Stimulated activated naive CD4-positive, alpha-beta T cell treated with Interleukin-2 at 50 U/mL for 16 hours (primary cell): ENCODE data around the gene MYBL2.
"Not testable (repeated sequence)": the region's sequence is repeated elsewhere in the genome, so short reads cannot be mapped to it uniquely, and the experiment has no call there.

Source experiments
- DNase-seq: peaks from one replicate; lab custom pipeline; 2025; lab: John Stamatoyannopoulos, UW

Gene MYBL2

DNA sequence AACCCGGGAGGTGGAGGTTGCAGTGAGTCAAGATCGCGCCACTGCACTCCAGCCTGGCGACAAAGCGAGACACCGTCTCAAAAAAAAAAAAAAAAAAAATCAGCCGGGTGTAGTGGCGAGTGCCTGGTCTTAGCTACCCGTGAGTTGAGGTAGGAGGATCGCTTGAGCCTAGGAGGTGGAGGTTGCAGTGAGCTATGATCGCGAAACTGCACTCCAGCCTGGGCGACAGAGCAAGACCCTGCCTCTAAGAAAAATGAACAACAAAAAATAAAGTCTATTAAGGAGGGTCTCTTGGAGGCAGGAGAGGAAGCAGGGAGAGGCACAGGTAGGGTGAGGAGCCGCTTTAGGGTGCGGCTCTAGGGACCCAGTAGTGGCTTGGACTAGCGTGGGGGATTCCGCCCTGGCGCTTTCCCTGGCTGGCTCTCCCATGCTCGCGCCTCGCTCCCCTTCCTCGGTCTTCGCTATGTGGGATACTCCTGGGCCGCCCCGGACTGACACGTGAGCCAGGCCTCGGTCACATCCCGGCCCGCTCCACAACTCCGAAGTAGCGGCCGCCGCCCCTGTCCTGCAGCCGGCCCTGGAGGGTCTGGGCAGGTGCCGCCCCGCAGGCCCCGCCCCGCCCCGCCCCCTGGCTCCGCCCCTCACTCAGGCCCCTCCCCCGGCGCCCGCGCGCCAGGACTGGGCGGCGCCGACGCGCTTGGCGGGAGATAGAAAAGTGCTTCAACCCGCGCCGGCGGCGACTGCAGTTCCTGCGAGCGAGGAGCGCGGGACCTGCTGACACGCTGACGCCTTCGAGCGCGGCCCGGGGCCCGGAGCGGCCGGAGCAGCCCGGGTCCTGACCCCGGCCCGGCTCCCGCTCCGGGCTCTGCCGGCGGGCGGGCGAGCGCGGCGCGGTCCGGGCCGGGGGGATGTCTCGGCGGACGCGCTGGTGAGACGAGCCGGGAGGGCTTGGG, at the start of gene MYBL2:
TSS of gene MYBL2 (plus strand) at position 739 of the 953 bp plus-strand sequence. CDS start at position 909, 170 bp downstream.
- DNase-seq, result peak; percentile 60

DNA sequence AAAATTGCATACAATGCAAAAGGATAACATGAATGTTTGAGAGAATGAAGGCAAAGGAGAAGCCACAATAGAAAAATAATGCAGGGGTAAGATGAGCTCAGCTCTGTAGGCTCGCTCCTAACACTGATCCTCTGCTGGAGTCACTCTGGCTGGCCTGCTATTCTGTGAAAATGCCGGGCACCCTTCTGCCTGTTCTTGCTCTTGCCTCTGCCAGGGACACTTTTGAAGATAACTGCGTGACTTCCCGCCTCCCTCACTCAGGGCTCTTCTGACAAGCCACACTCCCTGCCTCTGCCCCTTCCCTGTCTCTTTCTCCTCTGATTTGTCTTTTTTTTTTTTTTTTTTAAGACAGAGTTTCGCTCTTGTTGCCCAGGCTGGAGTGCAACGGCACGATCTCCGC, 35.3 kb upstream of the MYBL2 start:
- no peak for DNase-seq

- no peak for DNase-seq
Observed at GRCh38 chr20:43636429-43636828, 30.5 kb upstream of the MYBL2 start.

- DNase-seq, result no peak
Observed at GRCh38 chr20:43642548-43642947, 24.4 kb upstream of the MYBL2 start.

DNA sequence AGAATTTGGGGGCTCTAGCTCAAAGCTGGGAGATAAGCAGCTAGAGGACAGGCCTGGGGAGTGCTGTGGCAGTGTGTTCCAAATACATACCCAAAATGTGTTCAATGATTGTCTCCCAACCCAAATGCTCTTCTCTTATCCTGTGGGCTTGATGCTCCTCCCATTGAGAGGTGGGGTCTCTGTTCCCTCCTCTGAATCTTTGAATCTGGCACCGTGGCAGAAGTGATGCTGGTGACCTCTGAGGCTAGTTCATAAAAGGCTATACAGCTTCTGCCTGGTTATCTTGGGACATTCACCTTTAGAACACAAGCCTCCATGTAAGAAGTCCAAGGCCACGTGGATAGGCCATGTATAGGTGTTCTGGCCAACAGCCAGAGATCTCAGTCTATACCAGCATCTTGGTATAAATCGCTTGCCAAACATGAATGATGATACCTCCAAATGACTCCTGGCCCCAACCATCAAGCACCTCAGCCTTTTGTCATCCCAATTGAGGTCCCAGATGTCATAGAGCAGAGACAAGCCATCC, 15.9 kb upstream of the MYBL2 start:
- no peak for DNase-seq

- DNase-seq, result not testable (repeated sequence)
Observed at GRCh38 chr20:43651650-43652184, 15.2 kb upstream of the MYBL2 start.

- no peak for DNase-seq
Observed at GRCh38 chr20:43653966-43654365, 12.9 kb upstream of the MYBL2 start.

- DNase-seq, result not testable (repeated sequence)
Observed at GRCh38 chr20:43655176-43655575, 11.7 kb upstream of the MYBL2 start.

DNA sequence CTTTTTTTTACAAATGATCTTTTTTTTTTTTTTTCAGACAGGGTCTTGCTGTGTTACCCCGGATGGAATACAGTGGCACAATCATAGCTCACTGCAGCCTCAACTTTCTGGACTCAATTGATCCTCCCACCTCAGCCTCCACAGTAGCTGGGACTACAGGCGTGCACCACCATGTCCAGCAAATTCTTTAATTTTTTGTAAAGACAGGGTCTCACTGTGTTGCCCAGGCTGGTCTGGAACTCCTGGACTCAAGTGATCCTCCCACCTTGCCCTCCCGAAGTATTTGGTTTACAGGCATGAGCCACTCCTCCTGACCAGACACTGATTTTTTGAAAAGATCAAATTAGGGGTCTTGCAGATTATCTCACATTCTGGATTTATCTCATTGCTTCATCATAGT, 11.0 kb upstream of the MYBL2 start:
- DNase-seq, result no peak

GRCh38 chr20:43658069-43658722, 8.7 kb upstream of the MYBL2 start:
- DNase-seq, result peak; percentile 46

GRCh38 chr20:43658723-43659419, 8.0 kb upstream of the MYBL2 start:
- no peak for DNase-seq

GRCh38 chr20:43662943-43663655, 3.8 kb upstream of the MYBL2 start:
- no peak for DNase-seq

GRCh38 chr20:43665466-43666176, 1.3 kb upstream of the MYBL2 start:
- DNase-seq, result no peak

DNA sequence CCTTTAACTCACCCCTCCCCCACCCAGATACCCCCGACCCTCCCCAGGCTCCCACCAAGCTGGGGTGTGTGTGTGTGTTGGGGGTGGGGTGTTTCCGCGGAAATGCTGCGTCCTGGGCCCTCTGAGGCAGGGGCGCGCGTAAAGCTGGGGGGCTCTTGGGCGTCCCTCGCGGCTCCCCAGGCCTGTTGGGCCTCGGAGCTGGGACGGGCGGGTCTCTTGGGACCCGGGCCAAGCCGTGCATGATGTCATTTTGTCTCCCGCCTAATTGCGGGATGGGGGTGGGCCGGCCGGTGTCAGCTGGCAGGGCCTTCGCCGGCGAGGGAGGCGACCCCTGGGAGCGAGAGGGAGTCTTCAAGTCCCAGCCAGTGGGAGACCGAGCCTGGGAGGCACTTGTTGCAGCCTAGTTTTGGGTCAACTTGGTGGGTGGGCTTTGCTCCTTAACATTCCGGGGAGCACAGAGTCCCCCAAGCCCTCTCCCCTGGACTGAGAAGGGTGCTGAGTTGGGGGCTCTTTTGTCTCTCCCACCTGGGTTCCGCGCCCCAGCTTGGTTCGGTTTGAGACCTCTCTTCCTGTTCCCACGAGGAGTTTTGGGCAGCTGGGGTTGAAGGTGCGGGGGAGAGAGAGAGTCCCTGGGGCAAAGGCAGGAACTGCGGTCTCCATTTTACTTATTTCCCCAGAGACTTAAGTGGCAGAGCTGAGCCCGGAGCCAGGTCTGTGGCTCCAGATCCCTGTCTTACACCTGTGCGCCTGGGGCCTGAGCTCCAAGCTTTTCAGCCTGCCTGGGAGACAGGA, 623 bp downstream of the MYBL2 start:
- no peak for DNase-seq

DNA sequence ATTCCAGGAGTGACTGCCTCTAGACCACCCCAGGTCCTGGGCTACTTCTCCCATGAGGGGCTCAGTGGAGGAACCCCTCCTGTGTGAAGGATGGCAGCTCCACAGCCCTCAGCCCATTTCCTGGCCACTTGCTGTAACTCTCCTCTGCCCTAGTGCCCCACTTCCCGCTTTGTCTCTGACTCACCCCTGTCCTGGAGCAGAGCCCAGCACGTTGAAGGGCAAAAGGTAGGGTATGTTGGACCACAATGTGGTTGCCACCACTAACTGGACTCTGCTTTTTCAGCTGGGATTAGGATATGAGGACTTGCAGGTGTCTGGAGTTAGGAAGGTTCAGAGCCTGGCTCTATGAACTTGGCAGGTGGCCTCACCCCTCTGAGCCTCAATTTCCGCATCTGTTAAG, 2.4 kb downstream of the MYBL2 start:
- no peak for DNase-seq

DNA sequence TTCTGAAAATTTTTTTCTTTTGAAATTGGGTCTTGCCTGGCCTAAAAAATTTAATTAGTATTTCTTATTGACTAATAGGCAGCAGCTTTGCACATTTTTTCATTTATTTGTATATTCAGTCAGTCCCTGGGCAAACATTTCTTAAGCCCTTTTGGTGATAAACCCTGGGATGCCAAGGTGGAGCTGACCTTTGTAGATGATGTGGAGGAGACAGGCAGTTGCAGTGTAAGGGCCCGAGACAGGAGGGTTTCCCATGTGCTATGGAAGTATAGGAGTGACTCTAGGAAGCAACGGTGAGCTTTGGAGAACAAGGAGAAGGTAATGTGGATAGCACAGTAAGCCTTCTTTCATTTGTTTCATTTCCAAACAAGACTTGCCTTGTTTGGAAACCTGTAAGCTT, 3.5 kb downstream of the MYBL2 start:
- DNase-seq, result no peak

GRCh38 chr20:43676368-43676767, 9.5 kb downstream of the MYBL2 start:
- no peak for DNase-seq

DNA sequence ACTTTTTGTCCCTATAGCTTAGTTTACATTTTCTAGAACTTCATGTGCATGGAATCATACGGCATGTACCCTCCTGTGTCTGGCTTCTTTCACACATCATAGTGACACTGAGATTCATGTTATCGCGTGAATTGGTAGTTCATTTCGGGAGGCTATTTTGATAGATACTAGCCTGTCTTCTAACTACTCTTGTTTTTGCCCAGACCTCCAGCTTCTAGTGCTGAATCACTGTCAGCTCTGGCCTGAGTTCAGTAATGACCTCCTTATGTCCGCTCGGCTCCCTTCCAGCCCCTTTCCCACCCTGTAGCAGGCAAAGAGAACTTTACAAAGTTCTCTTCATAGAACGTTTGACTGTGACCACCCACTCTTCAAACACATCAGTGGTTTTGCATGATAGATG, 14.1 kb downstream of the MYBL2 start:
- no peak for DNase-seq

- DNase-seq, result no peak
Observed at GRCh38 chr20:43681468-43681942, 14.6 kb downstream of the MYBL2 start.

GRCh38 chr20:43681991-43682410, 15.1 kb downstream of the MYBL2 start:
- DNase-seq, result no peak
